GM19023 (cell line): ENCODE measurements around the gene STMN3.

Source experiments
- ATAC-seq: cut with Tn5 transposase; IDR thresholded peaks from one replicate; pipeline ENCODE4 v1.9.1; 2021; ENCODE audit warnings: mild to moderate bottlenecking, moderate library complexity; ENCODE audit not compliant: unreplicated experiment

Gene STMN3

DNA sequence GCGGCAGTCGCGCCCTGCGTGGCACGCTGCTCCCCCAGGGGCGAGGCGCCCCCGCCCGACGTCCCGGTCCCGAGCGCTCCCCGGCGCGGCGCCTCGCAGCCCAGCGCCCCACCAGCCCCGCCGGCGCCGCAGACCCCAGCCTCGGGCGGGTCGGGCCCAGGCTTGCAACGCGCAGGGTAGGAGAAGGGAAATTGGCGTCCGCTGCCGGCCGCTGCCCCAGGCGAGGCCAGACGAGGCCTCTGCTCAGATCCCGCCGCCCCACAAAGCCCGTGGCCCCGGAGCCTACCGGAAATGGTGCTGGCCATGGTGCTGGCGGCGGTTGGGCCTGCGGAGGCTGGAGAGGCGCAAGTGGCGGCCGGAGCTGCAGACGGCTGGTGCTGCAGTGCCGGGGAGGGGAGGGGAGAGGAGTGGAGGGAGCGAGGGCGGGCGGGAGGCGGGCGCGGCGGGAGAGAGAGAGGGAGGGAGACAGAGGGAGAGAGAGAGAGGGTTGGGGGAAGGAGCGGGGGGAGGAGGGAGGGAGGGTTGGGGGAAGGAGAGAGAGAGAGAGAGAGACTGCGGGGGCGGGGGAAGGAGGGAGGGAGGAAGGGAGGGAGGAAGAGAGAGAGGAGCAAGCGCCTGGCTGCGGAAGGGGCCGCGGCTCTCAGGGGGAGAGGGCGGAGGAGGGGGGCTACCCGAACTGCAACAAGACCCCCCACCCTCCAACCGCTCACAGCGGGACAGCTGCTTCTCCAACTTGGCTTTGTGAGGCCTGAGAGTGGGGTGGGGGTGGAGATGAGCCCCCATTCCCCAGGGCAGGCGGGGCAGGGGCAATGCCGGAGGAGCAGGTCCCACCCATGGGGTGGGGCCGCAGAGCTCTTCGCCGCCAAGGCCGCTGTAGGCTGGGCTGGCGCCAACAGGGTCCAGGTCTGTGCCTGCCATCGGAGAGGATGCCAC lies at the start of gene STMN3:
STMN3 (minus strand) TSS at position 384 of the 933 bp plus-strand sequence; CDS start at position 305, 79 bp downstream.
- ATAC-seq: no peak

DNA sequence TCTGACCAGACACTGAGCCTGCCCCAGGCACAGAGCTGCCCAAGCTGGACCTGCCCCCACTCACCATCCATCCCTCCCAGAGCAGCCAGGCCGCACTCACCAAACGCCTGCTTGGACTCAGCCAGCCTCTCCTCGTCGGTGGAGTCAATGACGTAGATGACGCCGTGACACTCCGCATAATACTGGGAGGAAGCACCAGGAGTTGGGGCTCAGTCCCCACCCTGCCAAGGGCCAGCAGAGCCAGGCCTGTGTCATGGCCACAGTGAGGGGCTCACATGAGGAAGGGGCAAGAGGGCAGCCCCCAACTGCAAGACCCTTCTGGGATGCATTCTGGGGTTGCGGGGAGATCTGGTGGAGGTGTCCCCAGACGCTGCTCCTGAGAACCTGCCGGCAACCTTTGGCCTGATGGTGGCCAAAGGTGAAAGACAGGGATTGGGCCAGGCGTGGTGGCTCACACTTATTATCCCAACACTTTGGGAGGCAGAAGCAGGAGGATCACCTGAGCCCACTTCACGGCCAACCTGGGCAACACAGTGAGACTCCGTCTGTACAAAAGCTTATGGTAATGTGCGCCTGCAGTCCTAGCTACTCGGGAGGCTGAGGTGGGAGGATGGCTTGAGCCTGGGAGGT lies 48.9 kb upstream of the STMN3 start:
- no peak for ATAC-seq

DNA sequence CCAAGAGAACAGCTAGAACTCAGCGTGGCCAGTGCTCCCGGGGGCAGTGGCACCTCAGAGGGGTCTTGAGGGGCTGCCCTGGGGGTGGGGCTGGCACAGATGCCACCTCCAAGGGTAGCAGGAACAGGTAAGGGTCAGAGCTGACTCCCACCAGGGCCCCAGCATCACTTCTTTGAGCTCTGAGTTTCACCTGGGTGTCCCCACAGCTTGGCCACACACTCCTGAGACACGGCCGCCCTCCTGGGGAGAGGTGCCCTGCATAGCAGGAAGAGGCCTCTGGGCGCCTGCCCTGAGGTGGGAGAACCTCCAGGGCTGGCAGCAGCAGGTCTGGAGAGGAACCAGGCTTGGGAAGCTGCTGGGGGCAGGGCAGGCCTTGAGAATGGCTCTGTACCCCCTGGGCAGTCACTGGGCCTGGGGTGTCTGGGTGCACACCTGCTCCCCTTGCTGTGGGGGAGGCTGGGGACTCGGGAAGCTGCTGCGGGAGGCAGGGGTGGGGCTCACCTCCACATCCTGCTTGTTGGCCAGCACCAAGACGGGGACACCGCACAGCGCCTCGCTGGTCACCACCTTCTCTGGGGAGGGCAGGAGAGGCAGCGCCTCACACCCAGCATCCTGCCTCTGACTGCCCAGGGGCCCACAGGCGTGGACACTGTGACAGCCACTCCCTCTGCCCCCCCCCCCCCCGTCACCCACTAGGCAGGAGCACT lies 48.3 kb upstream of the STMN3 start:
- no peak for ATAC-seq

DNA sequence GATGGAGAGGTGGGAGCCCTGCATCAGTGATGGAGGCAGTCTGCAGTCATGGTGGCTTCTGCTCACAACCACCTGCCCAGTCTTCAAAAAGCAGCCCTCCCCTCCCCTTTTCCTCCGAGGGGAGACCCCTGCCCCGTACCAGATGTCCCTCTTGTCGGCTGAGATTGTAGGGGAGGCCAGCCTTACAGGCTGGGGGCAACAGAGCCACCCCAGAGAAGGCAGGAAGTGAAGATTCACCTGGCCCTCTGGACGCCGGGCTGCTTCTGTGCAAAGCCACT lies 47.8 kb upstream of the STMN3 start:
- no peak for ATAC-seq

DNA sequence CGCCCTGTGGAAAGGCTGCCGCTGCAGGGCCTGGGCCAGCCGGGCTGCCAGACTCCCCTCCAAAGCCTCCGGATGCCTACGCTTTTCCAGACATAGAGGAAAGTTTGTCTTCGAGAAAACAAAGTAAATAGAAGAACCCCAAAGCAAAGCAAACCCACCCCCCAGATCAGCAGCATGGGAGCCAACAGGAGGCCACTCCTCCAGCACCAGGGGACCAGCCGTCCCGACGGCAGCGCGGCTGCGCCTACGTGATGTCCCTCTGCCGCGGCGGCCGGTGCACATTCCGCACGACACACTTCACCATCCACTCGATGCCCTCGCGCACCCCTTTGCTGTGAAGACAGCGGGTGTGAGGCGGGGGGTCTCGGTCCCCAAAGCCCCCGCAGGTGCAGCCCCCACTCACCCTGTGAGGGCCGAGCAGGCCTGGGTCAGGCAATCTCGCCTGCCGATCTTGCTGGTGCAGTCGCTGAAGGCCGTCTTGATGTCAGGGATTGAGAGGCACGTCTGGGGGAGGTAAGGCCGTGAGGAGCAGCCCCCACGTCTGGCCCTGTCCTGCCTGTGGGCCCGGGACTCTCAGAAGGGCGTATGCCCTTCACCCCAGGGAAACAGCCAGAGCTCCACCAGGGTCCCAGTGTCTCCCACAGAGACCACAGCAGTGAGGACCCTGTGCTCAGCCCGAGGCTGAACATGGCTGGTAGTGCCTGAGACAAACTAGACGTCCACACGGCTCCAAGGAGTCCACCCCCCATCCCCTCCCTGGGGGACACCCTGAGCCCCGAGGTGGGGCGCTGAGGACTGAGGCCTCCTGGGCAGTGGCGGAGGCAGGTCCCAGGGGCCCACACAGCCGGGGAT lies 47.2 kb upstream of the STMN3 start:
- ATAC-seq: no peak

DNA sequence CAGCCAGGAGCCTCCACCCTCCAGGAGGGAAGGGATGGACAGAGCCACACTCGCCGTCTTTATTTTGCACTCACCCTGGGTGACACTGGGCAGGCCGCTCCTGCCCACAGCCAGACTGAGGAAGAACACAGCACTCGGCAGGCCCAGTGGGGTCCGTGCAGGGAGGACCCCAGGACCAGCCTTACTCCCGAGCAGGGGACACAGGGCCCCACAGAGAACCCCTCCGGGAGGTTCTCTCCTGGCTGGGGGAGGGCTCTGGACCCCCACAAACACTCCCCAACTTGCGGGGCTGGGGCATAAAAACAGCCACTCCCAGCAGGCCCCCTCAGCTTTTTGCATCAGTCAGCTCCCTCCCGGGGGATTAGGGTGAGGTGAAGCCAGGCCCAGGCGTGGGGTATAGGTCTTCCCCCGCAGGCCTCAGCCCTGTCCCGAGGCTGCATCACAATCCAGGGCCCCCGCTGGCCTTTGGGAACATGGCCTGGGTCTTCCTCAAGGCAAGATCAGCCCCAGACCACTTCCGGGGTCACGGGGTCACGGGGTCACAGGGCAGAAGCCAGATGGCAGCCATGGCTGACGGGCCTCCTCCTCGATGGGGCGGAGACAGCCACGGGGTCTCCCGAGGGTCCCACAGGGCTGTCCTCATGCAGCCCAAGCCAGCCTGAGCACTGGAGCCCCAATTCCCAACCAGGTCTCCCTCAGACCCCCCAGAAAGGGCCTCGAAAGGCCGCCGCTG lies 46.4 kb upstream of the STMN3 start:
- no peak for ATAC-seq

DNA sequence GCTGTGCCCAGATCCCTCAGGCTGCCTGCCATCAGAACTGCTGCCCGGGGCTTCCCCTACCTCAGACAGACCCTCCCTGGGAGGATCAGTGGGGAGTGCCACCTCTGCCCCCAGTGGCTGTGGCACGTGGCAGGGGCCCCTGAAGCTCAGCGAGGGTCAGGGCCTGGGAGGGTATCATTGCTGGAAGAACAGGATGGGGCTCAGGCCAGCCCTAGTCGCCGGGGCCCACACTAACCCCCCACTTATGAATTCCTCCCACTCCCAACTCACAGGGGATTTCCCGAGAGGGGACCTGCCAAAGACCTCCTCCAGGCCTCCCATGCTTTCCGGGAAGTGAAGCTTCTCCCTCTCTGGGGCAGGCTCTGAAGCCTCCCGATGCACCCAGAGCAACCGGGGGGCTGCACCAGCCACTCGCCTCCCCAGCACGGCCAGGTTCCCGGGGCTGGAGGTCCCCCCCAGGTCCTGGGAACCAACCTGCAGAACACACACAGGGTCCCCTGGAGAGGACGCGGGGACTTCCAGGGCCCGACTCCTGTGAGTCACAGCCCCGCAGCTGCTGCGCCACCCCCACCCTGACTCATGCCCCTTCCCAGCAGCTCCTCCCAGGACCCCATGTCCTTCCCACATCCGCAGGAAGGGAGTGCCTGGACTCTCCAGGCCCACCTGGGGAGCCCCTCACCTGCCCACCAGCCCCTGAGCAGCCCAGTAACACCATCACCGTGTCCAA lies 45.7 kb upstream of the STMN3 start:
- ATAC-seq: no peak

DNA sequence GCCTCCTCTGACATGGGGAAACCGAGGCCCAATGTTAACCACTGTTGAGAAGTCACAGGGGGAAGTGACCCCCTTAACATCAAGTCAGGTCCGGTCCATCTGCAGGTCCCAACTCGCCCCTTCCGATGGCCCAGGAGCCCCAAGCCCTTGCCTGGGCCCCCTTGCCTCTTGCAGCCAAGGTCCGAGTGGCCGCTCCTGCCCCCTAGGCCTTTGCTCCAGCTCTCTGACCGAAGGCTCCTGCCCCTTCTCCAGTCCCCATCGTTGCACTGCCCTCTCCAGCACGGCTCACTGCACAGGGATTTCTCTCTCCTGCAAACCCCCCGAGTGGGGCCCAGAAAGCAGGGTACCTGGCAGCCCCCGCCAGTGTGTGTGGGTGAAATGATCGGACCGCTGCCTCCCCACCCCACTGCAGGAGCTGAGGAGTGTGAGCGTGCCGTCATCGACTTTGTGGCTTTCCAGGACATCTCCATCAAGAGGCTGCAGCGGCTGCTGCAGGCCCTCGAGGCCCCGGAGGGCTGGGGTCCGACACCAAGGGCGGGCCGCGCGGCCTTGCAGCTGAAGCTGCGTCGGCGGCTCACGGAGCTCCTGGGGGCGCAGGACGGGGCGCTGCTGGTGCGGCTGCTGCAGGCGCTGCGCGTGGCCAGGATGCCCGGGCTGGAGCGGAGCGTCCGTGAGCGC lies 44.8 kb upstream of the STMN3 start:
- no peak for ATAC-seq

DNA sequence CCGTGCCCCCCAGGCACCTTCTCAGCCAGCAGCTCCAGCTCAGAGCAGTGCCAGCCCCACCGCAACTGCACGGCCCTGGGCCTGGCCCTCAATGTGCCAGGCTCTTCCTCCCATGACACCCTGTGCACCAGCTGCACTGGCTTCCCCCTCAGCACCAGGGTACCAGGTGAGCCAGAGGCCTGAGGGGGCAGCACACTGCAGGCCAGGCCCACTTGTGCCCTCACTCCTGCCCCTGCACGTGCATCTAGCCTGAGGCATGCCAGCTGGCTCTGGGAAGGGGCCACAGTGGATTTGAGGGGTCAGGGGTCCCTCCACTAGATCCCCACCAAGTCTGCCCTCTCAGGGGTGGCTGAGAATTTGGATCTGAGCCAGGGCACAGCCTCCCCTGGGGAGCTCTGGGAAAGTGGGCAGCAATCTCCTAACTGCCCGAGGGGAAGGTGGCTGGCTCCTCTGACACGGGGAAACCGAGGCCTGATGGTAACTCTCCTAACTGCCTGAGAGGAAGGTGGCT lies 44.2 kb upstream of the STMN3 start:
- no peak for ATAC-seq

DNA sequence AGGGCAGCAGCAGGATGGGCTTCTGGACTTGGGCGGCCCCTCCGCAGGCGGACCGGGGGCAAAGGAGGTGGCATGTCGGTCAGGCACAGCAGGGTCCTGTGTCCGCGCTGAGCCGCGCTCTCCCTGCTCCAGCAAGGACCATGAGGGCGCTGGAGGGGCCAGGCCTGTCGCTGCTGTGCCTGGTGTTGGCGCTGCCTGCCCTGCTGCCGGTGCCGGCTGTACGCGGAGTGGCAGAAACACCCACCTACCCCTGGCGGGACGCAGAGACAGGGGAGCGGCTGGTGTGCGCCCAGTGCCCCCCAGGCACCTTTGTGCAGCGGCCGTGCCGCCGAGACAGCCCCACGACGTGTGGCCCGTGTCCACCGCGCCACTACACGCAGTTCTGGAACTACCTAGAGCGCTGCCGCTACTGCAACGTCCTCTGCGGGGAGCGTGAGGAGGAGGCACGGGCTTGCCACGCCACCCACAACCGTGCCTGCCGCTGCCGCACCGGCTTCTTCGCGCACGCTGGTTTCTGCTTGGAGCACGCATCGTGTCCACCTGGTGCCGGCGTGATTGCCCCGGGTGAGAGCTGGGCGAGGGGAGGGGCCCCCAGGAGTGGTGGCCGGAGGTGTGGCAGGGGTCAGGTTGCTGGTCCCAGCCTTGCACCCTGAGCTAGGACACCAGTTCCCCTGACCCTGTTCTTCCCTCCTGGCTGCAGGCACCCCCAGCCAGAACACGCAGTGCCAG lies 43.6 kb upstream of the STMN3 start, which contains the start of gene TNFRSF6B:
TNFRSF6B (plus strand) TSS at position 25 of the 729 bp plus-strand sequence; CDS start at position 141, 116 bp downstream.
- ATAC-seq: no peak

DNA sequence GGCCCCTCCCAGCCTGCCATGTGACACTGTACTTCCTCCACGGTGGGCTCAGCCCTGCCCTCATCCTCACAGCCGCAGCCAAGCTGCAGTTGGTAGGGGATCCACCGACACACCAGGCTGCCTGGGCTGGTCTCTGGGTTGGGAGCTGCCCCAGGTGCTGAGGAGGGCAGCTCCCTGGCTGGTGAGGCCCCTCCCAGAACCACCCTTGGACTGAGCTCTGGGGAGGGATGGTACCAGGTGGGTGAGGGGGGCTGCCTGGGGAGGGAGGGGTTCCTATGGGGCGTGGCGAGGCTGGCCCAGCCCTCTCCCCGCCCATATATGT lies 43.0 kb upstream of the STMN3 start:
- ATAC-seq: no peak

DNA sequence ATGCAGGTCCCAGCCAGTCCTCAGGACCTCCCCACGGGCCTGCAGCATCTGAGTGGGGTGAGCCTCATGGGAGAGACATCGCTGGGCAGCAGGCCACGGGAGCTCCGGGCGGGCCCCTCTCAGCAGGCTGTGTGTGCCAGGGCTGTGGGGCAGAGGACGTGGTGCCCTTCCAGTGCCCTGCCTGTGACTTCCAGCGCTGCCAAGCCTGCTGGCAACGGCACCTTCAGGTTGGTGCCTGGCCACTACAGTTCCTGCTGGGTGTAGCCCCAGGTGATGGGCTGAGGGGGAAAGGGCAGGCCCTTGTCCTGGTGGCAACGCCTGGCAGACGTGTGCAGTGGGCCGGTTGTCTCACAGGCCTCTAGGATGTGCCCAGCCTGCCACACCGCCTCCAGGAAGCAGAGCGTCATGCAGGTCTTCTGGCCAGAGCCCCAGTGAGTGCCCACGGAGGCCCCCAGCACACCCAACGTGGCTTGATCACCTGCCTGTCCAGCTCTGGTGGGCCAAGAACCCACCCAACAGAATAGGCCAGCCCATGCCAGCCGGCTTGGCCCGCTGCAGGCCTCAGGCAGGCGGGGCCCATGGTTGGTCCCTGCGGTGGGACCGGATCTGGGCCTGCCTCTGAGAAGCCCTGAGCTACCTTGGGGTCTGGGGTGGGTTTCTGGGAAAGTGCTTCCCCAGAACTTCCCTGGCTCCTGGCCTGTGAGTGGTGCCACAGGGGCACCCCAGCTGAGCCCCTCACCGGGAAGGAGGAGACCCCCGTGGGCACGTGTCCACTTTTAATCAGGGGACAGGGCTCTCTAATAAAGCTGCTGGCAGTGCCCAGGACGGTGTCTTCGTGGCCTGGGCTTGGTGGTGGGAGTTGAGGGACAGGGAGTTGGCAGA lies 42.4 kb upstream of the STMN3 start:
- ATAC-seq: no peak

DNA sequence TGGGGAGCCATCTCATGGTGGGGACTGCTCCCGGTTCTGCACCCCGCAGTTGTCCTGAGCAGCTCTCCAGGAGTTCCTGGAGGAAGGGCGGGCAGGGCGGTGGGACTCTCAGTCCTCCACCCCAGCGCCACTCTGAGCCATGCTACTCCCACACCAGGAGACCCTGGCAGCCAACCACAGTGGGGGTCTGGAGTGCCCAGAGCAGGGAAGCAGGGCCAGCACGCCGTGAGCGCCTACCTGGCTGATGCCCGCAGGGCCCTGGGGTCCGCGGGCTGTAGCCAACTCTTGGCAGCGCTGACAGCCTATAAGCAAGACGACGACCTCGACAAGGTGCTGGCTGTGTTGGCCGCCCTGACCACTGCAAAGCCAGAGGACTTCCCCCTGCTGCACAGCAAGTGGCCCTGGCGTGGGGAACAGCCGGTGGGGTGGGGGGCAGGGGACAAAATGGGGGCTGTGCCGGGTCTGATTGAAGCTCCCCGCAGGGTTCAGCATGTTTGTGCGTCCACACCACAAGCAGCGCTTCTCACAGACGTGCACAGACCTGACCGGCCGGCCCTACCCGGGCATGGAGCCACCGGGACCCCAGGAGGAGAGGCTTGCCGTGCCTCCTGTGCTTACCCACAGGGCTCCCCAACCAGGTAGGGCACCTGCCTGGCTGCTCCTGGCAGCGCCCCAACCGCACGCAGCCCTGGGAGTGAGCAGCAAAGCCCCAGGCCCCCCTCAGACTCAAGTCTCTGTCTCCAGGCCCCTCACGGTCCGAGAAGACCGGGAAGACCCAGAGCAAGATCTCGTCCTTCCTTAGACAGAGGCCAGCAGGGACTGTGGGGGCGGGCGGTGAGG lies 41.6 kb upstream of the STMN3 start:
- ATAC-seq: no peak

DNA sequence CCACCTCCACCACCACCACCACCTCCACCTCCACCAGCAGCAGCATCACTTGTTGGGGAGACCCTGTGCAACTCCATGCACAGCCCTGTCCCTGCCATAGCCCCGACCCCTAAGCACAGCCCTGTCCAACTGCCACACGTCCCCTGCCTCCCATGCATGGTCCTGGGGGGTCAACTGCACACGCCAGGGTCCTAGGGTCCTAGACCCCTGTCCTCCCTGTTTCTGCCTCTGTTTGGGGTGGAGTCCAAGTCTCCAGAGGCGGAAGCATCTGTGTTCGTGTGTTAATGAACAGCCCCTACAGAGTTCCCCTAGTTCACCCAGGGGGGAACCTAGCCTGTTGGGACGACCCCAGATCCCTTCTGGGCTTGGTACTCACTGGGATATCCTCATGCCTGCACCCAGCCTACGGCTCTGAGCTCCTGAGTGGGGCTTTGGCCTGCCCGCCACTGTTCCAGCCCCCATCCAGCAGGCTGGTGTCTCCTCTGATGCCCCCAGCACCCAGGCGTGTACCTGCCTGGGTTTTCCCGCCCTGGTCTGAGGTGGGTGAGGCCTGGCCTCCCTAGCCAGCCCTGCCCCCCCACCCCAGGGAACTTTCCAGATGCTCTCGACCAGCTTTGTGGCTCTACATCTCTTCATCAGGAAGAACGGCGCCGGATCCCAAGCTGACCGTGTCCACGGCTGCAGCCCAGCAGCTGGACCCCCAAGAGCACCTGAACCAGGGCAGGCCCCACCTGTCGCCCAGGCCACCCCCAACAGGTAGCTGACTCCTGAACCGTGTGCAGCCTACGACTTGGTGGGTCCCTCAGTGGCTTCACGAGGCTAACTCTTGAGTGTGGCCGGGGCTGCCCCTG lies 40.7 kb upstream of the STMN3 start:
- no peak for ATAC-seq

DNA sequence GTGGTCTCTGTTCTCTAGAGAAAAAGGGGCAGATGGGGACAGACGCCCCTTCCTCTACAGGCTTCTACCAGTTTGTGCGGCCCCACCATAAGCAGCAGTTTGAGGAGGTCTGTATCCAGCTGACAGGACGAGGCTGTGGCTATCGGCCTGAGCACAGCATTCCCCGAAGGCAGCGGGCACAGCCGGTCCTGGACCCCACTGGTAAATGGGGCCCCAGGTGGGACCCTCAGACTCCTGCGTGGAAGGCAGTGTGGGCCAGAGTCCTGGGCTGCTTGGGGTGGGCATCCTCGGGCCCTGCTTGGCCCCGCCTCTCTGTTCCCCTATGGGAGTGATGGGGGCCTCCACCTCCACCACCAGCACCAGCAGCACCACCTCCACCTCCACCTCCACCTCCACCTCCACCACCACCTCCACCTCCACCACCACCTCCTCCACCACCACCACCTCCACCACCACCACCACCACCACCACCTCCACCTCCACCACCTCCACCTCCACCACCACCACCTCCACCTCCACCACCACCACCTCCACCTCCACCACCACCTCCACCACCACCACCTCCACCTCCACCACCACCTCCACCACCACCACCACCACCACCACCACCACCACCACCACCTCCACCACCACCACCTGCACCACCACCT lies 40.0 kb upstream of the STMN3 start:
- no peak for ATAC-seq
